Endothelial cell of umbilical vein (primary cell): ENCODE measurements around the gene CIITA. TPM values are rescaled to one million over a fixed set of nuclear protein-coding genes. Genes with fewer than 3 reads are reported as not detected.

Source experiments
- BruUV-seq: library from RNA; stranded (reverse); fragments of 400-500 nt; replicated peaks from 2 replicates; lab custom pipeline; 2021; lab: Mats Ljungman, UMichigan
- CTCF ChIA-PET: fragments of 300-600, 350-600 bp; sonication (Branson Sonifier 250); formaldehyde crosslinking; loops from one replicate; lab custom pipeline; 2021; ENCODE audit warnings: antibody characterized with exemption, inconsistent platforms; lab: Charles Lee
- POLR2A ChIA-PET: fragments of 300-600, 350-600 bp; sonication (Branson Sonifier 250); formaldehyde crosslinking; loops from one replicate; lab custom pipeline; 2021; ENCODE audit warnings: antibody characterized with exemption, inconsistent platforms; lab: Charles Lee
- DNase-seq: peaks from one replicate; pipeline ENCODE4 v3.0.0-alpha.2; 2011; ENCODE audit warnings: low read depth, low spot score
- FAIRE-seq: peaks from 2 replicates; lab custom pipeline; 2011; peaks lifted over from hg19 to GRCh38; lab: Jason Lieb, UNC
- H2AFZ ChIP-seq: 2 replicates; pipeline ENCODE4 v1.6.0; 2012; ENCODE audit warnings: low read depth, low read length, control low read depth, inconsistent platforms
- H3K27ac ChIP-seq: 2 replicates; pipeline ENCODE4 v1.5.1; 2011; ENCODE audit warnings: low read depth, mild to moderate bottlenecking, control low read depth, low read length, moderate library complexity; ENCODE audit not compliant: insufficient read depth
- H3K27me3 ChIP-seq, 2 experiments: 2 replicates each; pipeline versions ENCODE4 v1.6.0 to v1.6.1; 2011; ENCODE audit warnings: low read length in 2 of 2, mixed read lengths in 1 of 2; ENCODE audit not compliant: control insufficient read depth in 2 of 2, insufficient read depth in 2 of 2
- H3K36me3 ChIP-seq, 2 experiments: 2 replicates in 1 of 2; 3 replicates in 1 of 2; pipeline ENCODE4 v1.5.1; 2011; ENCODE audit warnings: low read length in 2 of 2, mild to moderate bottlenecking in 1 of 2, moderate library complexity in 1 of 2; ENCODE audit not compliant: control insufficient read depth in 2 of 2, insufficient read depth in 2 of 2; ENCODE audit errors: extremely low read depth in 1 of 2
- H3K4me1 ChIP-seq: 3 replicates; pipeline ENCODE4 v1.5.1; 2011; ENCODE audit warnings: mild to moderate bottlenecking, low read length; ENCODE audit not compliant: control insufficient read depth, insufficient read depth; ENCODE audit errors: extremely low read depth
- H3K4me2 ChIP-seq: 2 replicates; pipeline ENCODE4 v1.6.1; 2011; ENCODE audit warnings: low read length, control low read depth, mixed read lengths; ENCODE audit not compliant: insufficient read depth
- H3K4me3 ChIP-seq, 3 experiments: fragments of 200-600 bp in 1 of 3; sonication (generic), shearing (Covaris generic) in 1 of 3; replicated peaks in 1 of 3; 2 replicates each; pipeline ENCODE4 v1.5.1; 2011 to 2016; ENCODE audit warnings: control low read depth in 3 of 3, low read length in 3 of 3, mild to moderate bottlenecking in 2 of 3, inconsistent platforms in 1 of 3, low read depth in 1 of 3, moderate library complexity in 1 of 3; ENCODE audit not compliant: insufficient read depth in 1 of 3
- H3K79me2 ChIP-seq: 2 replicates; pipeline ENCODE4 v1.6.0; 2012; ENCODE audit warnings: low read length, inconsistent platforms; ENCODE audit not compliant: control insufficient read depth, insufficient read depth
- H3K9ac ChIP-seq: replicated peaks from 2 replicates; pipeline ENCODE3; 2011; ENCODE audit warnings: low read length, control low read depth; ENCODE audit not compliant: insufficient read depth; ENCODE audit errors: extremely low read depth
- H3K9me1 ChIP-seq: replicated peaks from 3 replicates; pipeline ENCODE4 v1.6.0; 2011; ENCODE audit warnings: mild to moderate bottlenecking, low read length; ENCODE audit not compliant: control insufficient read depth, insufficient read depth; ENCODE audit errors: extremely low read depth
- H3K9me3 ChIP-seq: replicated peaks from 2 replicates; pipeline ENCODE4 v1.5.1; 2012; ENCODE audit warnings: low read length, inconsistent platforms; ENCODE audit not compliant: control insufficient read depth, insufficient read depth
- H4K20me1 ChIP-seq: replicated peaks from 2 replicates; pipeline ENCODE3; 2011; ENCODE audit warnings: mild to moderate bottlenecking, low read length; ENCODE audit not compliant: control insufficient read depth, insufficient read depth; ENCODE audit errors: extremely low read depth
- EZH2 ChIP-seq: IDR thresholded peaks from 2 replicates; pipeline ENCODE4 v1.6.1; 2012; ENCODE audit warnings: borderline replicate concordance, low read depth, mild to moderate bottlenecking, moderate library complexity, low read length, inconsistent platforms; ENCODE audit not compliant: severe bottlenecking
- FOS ChIP-seq: IDR thresholded peaks from 2 replicates; pipeline ENCODE4 v1.6.1; 2011; ENCODE audit warnings: mild to moderate bottlenecking, low read length, moderate library complexity, borderline replicate concordance; ENCODE audit not compliant: insufficient read depth
- GATA2 ChIP-seq: IDR thresholded peaks from 2 replicates; pipeline ENCODE4 v1.7.0; 2011; ENCODE audit warnings: low read depth, mild to moderate bottlenecking, moderate library complexity, mixed read lengths, low read length; ENCODE audit not compliant: insufficient read length, insufficient read depth
- JUN ChIP-seq: IDR thresholded peaks from 2 replicates; pipeline ENCODE4 v1.6.1; 2011; ENCODE audit warnings: borderline replicate concordance, low read depth; ENCODE audit not compliant: insufficient read length, insufficient read depth
- MYC ChIP-seq: IDR thresholded peaks from one replicate; pipeline ENCODE4 v1.6.1; 2011; ENCODE audit warnings: mild to moderate bottlenecking, low read depth, low read length
- POLR2A ChIP-seq: IDR thresholded peaks from 2 replicates; pipeline ENCODE4 v1.6.1; 2012; ENCODE audit warnings: low read depth, mild to moderate bottlenecking, control low read depth, low read length
- POLR2AphosphoS5 ChIP-seq: IDR thresholded peaks from 2 replicates; pipeline ENCODE4 v1.6.1; 2012; ENCODE audit warnings: low read depth, mild to moderate bottlenecking, control low read depth, low read length, moderate library complexity; ENCODE audit not compliant: insufficient read depth
- dilution Hi-C: fragments of 300-500 bp; cut with MboI; formaldehyde crosslinking; loops from one replicate; pipeline ENCODE4 v1.15.0; 2019; ENCODE audit warnings: low sequenced_read_pairs; ENCODE audit not compliant: extremely low pct_ligation_motif_present
- intact Hi-C: fragments of 100-400 bp; cut with micrococcal nuclease; formaldehyde crosslinking; loops from one replicate; pipeline ENCODE4 v1.10.0; 2022
- polyA plus RNA-seq, 4 experiments: library from polyadenylated mRNA; depleted of rRNA in 3 of 4; stranded (reverse) in 3 of 4; unstranded in 1 of 4; fragments of >200 nt; gene quantifications; 2 replicates each; pipeline versions ENCODE4 v1.2.1 to v1.2.3, GENCODE V29; 2011 to 2012; ENCODE audit warnings: missing spikeins in 1 of 4
- total RNA-seq: library from RNA; stranded (reverse); gene quantifications from 2 replicates; pipeline ENCODE4 v1.2.3, GENCODE V29; 2021
- TF ChIP-seq, protein P1 (sequence below): IDR thresholded peaks from 2 replicates; pipeline ENCODE4 v1.6.1; 2011; ENCODE audit not compliant: insufficient read depth, insufficient read length
- TF ChIP-seq, protein P2 (sequence below), 2 donors: IDR thresholded peaks; 1 replicate in 1 of 2; 2 replicates in 1 of 2; pipeline ENCODE4 v1.5.1; 2011; ENCODE audit warnings: low read length in 2 of 2, mild to moderate bottlenecking in 2 of 2, moderate library complexity in 2 of 2, control low read depth in 1 of 2, inconsistent platforms in 1 of 2, low read depth in 1 of 2; ENCODE audit not compliant: insufficient read depth in 1 of 2; ENCODE audit errors: extremely low read depth in 1 of 2

Gene CIITA
- total and polyA plus RNA-seq, 2 donors (not counting 3 experiments of a cell fraction or from before 2014, with no cell fraction given) = not detected

DNA sequence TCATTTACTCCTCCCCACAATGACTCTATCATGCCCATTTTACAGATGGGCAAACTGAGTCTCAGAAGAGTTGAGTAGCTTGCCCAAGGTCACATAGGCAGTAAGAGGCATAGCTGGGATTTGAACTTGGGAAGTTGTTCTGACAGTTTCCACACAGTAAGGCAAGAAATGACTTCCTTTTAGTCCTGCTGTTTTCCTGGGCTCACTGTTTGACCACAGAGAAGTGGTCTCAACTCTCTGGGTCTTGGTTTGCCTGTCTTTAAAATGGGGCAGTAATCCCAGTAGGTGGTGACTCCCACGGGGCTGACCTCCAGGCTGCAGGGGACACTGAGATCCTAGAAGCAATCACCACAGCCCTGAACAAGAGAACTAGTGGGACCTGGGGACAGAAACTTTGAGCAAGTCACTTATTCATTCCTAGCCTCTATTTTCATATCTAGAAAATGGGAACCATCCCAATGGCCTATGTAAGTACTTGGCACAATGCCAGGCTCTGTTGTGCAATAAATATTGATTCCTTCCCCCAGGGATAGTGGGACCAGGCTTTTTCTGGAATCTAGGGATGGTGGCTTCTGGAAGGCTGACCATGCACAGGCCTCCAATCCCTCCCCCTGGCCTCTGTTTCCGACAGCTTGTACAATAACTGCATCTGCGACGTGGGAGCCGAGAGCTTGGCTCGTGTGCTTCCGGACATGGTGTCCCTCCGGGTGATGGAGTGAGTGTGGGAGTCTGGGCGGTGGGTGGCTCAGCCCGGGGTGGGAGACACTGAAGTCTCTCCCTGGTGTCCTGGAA lies 44.7 kb downstream of the CIITA start:
- no peak overlapping the region for H2AFZ ChIP-seq
- peaks cover 0 to 5% of the 10 kb centered on the region in 2 experiments for H3K36me3 ChIP-seq
- ChIA-PET CTCF (interaction anchor here (0.8 kb wide), 2 partner anchors 10 to 253 kb away, joined by 3 read pairs; no protein-coding TSS in a partner anchor), POLR2A (no interaction called here)
- FAIRE-seq (no peak), DNase-seq (no peak)
- H3K27ac ChIP-seq = no peak overlapping the region
- H3K9me3 ChIP-seq = no peaks in the 10 kb centered on the region
- no peak overlapping the region for H3K4me2 ChIP-seq
- H3K9me1 ChIP-seq = no peaks in the 10 kb centered on the region
- no peaks in the 10 kb centered on the region for H3K79me2 ChIP-seq
- intact Hi-C loops (no loop called here), dilution Hi-C loops (no loop called here)
- H3K9ac ChIP-seq = no peak overlapping the region
- no peaks in the 10 kb centered on the region for H4K20me1 ChIP-seq
- no peak for TF ChIP-seq GATA2
- TF ChIP-seq EZH2 = no peak
- TF ChIP-seq POLR2AphosphoS5 = no peak
- no peak for TF ChIP-seq JUN
- TF ChIP-seq, protein P1, sequence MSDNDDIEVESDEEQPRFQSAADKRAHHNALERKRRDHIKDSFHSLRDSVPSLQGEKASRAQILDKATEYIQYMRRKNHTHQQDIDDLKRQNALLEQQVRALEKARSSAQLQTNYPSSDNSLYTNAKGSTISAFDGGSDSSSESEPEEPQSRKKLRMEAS = no peak
- TF ChIP-seq MYC = no peak
- TF ChIP-seq FOS = no peak
- TF ChIP-seq, protein P2, sequence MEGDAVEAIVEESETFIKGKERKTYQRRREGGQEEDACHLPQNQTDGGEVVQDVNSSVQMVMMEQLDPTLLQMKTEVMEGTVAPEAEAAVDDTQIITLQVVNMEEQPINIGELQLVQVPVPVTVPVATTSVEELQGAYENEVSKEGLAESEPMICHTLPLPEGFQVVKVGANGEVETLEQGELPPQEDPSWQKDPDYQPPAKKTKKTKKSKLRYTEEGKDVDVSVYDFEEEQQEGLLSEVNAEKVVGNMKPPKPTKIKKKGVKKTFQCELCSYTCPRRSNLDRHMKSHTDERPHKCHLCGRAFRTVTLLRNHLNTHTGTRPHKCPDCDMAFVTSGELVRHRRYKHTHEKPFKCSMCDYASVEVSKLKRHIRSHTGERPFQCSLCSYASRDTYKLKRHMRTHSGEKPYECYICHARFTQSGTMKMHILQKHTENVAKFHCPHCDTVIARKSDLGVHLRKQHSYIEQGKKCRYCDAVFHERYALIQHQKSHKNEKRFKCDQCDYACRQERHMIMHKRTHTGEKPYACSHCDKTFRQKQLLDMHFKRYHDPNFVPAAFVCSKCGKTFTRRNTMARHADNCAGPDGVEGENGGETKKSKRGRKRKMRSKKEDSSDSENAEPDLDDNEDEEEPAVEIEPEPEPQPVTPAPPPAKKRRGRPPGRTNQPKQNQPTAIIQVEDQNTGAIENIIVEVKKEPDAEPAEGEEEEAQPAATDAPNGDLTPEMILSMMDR (IDR thresholded peaks at IDR 0.05; ENCODE audit: extremely low read depth in 1 of 2, insufficient read depth in 1 of 2, low read depth in 1 of 2, low read length in 2 of 2) = no peak
- no peak for TF ChIP-seq POLR2A
- no peaks in the 10 kb centered on the region for H3K4me1 ChIP-seq
- no peak overlapping the region for H3K4me3 ChIP-seq
- no TSS peak for BruUV-seq
- no peaks in the 10 kb centered on the region for H3K27me3 ChIP-seq
